ENCODE results near the gene MEIKIN.
"Not testable (repeated sequence)": the region's sequence is repeated elsewhere in the genome, so short reads cannot be mapped to it uniquely, and the experiment has no call there.

Gene MEIKIN

DNA sequence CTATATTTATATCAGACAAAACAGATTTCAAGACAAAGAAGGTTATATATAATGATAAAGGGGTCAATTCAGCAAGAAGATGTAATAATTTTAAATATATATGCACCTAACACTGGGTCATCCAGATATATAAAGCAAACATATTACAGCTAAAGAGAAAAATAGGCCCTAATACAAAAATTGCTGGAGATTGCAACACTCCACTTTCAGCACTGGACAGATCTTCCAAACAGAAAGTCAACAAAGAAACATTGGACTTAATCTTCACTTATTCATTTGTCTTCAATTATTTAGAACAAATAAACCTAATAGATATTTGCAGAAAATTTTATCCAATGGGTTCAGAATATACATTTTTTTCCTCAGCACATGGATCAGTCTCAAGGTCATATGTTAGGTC, 45.8 kb downstream of the MEIKIN start:
- DNase-seq = no peak

DNA sequence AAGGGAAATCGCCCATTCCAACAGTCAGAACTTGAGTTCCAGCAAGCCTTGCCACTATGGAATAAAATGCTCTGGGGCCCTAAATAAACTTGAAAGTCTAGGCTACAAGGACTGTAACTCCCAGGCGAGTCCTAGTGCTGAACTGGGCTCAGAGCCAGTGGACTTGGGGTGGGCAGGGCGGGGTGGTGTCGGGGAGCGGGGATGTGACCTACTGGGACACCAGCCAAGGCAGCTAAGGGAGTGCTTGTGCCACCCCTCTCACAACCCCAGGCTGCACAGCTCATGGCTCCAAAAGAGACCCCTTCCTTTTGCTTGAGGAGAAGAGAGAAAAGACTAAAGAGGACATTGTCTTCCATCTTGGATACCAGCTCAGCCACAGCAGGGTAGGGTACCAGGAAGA, 61.5 kb downstream of the MEIKIN start:
- no peak for DNase-seq

DNA sequence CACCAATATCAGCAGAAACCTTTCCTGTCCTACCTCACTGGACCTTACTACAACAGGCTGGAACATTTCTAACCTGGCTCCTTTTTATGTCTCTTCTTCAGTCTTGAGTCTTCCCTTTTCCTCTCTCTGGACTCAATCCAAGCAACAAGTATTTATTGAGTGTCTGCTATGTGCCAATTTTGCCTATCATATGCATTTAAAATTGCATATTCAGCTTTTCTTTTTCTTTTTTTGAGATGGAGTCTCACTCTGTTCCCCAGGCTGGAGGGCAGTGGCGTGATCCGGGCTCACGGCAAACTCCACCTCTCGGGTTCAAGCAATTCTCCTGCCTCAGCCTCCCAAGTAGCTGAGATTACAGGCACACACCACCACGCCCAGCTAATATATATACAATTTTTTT, 65.8 kb downstream of the MEIKIN start:
- no peak for DNase-seq

DNA sequence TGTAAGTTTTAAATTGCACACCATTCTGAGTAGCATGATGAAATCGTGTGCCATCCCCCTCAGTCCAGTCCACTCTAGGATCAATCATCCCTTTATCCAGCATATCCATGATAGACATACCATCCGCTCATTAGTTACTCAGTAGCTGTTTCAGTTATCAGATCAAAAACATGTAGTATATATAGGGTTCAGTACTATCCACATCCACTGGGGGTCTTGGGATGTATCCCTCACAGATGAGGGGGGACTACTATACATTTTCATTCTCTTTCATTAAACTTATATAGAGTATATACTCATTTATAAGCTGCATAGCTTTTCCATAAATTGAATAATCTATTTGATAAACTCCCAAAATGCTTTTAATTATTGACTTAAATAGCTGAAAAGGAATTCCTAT, 67.6 kb downstream of the MEIKIN start:
- no peak for DNase-seq

DNA sequence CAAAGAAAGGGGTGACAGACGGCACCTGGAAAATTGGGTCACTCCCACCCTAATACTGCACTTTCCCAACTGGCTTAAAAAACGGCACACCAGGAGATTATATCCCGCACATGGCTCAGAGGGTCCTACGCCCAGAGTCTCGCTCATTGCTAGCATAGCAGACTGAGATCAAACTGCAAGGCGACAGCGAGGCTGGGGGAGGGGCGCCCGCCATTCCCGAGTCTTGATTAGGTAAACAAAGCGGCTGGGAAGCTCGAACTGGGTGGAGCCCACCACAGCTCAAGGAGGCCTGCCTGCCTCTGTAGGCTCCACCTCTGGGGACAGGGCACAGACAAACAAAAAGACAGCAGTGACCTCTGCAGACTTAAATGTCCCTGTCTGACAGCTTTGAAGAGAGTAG, 74.2 kb downstream of the MEIKIN start:
- not testable (repeated sequence) for DNase-seq

DNA sequence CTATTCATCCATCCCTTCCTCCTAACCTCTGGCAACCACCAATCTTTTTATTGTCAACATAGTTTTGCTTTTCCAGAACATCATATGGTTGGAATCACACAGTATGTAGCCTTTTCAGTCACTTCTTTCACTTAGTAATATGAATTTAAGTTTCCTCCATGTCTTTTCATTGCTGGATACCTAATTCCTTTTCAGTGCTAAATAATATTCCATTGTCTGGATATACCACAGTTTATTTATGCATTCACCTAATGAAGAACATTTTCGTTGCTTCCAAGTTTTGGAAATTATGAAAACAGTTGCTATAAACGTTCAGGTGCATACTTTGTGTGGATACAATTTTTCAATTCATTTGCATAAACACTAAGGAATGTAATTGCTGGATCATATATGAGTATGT, 77.9 kb downstream of the MEIKIN start:
- no peak for DNase-seq

DNA sequence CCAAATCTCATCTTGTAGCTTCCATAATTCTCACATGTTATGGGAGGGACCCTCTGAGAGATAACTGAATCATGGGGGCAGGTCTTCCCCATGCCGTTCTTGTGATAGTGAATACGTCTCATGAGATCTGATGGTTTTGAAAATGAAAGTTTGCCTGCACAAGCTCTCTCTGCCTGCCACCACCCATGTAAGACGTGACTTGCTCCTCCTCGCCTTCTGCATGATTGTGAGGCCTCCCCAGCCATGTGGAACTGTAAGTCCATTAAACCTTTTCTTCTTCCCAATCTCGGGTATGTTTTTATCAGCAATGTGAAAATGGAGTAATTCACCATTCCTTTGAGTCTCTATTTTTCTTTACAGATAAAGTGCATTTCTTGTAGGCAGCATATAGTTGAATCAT, 81.8 kb downstream of the MEIKIN start:
- no peak for DNase-seq

DNA sequence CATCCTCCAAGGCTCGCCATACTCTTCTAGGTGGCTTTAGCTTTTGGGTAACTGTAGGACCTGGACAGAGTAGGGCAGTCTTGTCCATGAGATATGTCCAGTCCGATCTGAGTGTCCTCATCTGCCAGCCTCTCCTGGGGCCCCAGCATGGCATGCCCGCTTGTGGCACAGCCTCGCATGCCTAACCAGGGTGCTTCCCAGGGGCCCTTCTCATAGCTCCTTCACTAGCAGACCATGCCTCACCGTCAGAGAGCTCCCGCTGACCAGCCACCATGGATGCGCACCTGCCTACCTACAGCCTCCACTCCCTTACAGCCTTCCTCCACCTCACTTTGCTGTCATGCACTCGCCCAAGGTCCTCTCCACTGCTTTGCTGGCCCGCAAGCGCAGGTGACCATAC, 88.1 kb downstream of the MEIKIN start:
- no peak for DNase-seq

DNA sequence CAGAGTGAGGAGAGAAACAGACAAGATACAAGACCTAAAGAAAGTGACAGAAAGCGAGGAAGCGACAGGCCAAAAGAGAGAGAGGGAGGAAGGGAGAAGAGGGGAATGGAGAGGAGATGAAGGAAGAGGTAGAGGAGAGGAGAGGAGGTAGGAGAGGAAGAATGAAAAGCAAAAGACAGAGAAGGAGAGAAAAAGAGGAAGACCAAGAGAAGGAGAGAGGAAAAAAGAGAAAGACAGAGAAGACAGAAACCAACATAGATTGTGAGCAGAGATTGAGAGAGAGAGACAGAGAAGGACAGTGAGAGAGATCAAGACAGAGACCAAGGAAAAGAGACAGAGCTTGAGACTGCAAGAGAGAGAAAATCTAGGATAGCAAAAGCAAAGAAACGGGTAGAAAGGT, 90.0 kb downstream of the MEIKIN start:
- DNase-seq = no peak

DNA sequence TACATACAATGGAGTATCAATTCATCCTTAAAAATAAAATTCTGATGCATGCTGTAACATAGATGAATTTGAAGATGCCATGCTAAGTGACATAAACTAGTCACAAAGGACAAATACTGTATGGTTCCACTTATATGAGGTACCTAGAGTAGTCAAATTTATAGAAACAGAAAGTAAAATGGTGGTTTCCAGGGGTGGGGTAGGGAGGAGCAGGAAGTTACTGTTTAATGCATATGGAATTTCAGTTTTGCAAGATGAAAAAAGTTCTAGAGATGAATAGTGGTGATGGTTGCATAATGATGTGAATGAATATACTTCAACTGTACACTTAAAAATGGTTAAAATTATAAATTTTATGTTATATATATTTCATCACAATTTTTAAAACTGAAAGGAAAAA, 91.3 kb downstream of the MEIKIN start:
- DNase-seq = peak in 1 of 2 donors; percentile 34

DNA sequence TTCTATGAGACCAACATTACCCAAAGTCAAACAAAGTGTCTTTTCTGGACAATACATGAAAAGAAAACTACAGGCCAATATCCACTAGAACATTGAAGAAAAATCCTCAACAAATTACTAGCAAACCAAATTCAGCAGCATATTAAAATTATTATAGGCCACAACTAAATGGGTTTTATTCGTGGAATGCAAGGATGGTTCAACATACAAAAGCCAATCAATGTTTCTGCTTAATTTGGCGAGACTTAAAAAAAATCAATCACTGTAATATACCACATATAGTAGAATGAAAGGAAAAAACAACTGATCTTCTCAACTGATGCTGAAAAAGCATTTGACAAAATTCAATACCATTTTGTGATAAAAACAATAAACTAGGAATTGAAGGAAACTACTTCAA, 96.8 kb downstream of the MEIKIN start:
- DNase-seq = no peak

DNA sequence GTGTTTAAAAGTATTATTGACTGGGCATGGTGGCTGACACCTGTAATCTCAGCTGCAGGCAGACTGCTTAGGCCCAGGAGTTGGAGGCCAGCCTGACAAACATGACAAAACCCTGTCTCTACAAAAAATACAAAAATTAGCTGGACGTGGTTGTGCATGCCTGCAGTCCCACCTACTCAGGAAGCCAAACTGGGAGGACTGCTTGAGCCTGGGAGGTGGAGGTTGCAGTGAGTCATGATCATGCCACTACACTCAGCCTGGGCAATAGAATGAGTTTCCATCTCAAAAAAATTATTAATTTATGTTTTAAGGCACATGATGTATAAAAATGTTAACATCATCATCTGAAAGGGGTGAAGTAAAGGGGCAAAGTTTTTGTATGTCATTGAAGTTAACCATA, 98.9 kb downstream of the MEIKIN start:
- DNase-seq = no peak

DNA sequence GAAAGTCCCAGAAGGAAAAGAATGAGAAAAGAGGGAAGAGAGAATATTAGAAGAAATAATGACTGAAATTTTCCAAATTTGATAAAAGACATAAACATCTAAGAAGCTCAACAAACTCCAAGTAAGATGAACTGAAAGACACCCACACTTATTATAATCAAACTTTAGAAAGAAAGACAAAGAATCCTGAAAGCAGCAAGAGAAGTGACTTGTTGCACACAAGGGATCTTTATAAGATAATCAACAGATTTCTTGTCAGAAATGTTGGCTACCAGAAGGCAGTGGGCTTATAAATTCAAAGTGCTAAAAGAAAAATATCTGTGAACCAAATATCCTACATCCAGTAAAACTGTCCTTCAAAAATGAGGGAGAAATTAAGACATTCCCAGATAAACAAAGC, 99.6 kb downstream of the MEIKIN start:
- DNase-seq = no peak

DNA sequence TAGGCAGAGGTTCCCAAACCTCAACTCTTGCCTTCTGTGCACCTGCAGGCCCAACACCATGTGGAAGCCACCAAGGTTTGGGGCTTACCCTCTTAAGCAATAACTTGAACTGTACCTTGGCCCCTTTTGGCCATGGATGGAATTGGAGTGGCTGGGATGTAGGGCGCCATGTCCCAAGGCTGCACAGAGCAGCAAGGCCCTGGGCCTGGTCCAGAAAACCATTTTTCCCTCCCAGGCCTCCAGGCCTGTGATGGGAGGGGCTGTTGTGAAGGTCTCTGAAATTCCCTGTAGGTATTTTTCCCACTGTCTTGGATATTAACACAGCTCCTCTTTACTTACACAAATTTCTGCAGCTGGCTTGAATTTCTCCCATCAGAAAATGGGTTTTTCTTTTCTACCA, 102.5 kb downstream of the MEIKIN start:
- not testable (repeated sequence) for DNase-seq

DNA sequence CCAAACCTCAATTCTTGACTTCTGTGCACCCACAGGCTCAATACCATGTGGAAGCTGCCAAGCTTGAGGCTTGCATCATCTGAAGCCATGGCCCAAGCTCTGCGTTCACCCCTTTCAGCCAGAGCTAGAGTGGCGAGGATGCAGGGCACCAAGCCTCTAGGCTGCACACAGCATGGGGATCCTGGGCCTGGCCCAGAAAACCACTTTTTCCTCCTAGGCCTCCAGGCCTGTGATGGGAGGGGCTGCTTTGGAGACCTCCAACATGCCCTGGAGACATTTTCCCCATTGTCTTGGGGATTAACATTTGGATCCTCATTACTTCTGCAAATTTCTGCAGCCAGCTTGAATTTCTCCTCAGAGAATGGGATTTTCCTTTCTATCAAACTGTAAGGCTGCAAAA, 112.8 kb downstream of the MEIKIN start:
- DNase-seq = not testable (repeated sequence)

DNA sequence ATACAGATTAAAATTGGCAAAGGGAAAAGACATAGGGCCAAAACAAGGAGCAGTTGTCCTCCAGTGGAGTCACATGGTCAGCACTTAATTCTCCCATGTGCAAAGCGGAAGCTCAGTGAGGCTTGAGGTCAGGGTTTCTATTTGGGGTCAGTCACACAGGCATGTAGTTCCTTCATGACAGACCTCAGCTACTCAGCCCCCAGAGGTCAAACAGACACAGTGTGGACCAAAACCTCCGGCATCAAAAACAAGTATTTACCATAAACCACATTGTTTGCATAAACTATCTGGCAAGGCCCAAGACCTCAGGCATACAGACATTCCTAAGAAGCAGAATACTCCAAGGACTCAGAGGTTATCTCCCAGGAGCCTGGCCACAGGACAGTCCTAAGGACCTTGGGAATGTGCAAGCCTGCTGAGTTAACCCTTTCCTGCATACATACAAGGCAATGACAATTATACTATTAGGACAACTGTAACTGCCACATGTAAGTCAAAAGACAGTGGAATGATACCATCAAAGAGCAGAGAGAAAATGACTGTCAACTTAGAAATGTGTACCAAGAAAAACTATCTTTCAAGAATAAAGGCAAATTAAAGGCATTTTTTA, 120.0 kb downstream of the MEIKIN start:
- DNase-seq = no peak

DNA sequence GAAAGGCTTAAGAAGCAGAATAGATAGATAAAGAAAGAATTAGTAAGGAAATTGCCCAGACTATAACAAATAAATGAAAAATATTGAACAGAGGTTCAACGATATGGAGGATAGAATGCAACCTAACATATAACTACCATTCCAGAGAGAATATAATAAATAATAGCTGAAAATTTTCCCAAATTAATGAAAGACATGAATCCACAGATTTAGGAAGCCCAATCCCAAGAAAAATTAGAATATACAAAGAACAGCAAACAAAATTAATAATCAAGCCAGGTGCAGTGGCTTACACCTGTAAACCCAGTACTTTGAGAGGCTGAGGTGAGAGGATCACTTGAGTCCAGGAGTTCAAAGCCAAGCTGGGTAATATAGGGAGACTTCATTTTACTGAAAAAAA, 120.8 kb downstream of the MEIKIN start:
- DNase-seq = no peak

DNA sequence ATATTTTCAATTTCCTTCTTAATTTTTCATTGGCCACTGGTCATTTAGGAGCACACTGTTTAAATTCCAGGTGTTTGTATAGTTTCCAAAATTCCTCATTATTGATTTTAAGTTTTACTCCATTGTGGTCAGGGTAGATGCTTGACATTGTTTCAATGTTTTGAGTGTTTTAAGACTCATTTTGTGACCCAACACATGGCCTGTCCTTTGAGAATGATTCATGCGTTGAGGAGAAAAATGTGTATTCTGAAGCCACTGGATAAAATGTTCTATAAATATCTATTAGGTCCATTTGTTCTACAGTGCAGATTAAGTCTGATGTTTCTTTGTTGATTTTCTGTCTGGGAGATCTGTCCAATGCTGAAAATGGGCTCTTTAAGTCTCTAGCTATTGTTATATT, 124.2 kb downstream of the MEIKIN start:
- no peak for DNase-seq

DNA sequence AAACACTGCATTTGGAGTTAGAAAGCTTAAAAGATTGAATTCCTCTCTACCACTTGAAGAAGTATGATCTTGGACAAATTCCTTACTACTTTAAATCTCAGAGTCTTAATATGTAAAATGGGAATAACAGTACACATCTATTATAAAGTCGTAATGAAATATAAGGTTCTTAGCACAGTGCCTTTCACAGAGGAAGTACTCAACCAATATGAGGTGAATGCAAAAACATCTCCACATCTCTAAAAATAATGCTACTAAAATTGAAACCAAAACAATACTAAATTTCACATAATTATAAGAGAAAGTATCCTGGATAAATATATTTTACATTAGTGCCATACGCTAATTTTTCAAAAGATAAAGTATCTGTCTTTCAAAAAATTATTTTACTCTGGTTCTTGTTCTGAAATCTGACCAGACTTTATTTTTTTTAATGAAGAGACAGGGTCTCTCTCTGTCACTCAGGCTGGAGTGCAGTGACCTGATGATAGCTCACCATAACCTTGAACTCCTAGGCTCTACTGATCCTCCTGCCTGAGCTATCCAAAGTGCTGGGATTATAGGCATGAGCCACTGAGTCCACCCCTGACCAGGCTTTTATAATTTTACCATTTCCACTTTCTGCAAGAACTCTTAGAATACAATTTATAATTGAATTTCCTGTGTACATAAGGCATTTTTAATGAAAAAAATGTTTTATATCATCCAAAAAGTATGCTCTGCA, 127.3 kb downstream of the MEIKIN start:
- DNase-seq = no peak

DNA sequence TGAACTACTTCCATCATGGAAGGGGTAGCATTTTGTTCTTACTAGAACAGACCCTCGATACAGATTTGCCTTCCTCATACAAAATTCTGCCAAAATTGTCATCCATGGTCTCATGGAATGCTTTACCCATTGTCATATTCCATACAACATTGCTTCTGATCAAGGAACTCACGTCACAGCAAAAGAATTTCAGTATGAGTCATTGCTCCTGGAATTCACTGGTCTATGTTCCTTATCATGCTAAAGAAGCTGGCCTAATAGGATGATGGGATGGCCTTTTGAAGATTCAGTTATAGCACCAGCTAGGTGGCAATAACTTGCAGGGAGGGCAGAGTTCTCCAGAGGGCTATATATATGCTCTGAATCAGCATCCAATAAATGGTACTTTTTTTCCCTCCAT, 130.5 kb downstream of the MEIKIN start:
- no peak for DNase-seq

DNA sequence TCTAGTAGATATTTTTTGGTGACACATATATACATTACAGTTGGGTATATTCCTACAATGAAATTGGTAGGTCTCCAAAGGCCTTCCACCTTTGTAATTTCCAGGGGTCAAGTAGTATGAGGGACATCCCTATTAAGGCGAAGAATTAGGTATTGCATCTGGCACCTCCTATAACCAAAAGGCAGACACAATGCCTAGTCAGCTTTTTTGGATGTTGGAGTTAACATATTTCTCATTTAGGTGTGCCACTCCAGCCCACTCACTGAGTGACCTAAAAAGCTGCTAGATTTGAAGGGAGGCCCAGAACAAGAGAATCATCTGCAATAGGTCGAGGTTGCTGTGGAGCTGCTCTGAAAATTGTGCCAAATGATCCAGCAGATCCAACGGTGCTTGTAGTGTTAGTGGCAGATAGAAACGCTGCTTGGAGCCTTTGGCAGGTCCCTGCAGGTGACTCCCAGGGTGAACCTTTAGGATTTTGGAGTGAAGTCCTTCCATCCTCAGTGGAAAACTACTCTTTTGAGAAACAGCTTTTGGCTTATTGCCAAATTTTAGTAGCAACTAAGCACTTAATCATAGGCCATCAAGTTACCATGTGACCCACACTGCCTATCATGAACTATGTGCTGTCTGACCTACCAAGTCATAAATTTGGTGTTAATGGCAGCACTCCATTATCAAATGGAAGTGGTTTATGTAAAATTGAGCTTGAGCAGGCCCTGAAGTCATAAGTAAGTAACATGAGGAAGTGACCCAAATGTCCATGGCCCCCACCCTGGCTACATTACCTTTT, 132.9 kb downstream of the MEIKIN start:
- DNase-seq = no peak

DNA sequence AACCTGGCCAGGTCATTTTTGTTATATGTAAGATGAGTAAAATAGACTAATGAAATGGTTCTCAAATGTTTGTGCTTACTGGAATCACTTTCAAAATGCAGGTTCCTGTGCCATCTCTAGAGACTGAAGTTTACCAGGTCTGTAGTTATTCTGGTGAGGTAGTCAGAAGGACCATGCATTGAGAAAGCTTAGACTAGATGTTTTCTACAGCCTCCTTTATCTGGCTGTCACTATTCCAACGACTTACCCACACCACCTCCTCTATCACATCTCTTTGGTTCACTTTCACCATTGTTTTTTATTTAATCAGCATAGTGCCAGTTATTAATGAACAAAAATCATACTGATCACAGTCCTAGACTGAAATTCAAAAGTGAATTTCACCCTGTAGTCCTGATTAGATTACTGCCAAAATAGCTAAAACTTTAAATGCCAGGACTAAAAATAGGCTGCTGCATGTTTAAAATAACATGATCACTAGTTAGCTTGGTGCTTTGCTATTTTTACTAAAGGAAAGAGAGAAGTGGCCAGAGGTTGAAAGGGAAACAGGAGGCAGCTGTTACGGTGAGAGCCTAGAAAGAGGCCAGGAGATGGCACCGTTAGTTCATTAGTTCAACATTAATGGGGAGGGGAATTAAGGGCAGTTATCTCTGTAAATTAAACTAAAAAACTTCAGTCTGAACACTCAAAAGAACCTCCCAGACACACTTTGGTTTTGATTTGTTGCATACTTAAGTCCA, 134.8 kb downstream of the MEIKIN start:
- DNase-seq = peak in 1 of 2 donors; percentile 38
